Measurements from ENCODE around the gene GBP6.
"Not testable (repeated sequence)": the region's sequence is repeated elsewhere in the genome, so short reads cannot be mapped to it uniquely, and the experiment has no call there.

GBP6 gene

GRCh38 chr1:89378001-89378400 lies 14.1 kb downstream of the GBP6 start:
- no peak for DNase-seq

- no peak for DNase-seq
These were observed 17.8 kb downstream of the GBP6 start for GRCh38 chr1:89381618-89382017.

GRCh38 chr1:89382479-89382878 lies 18.6 kb downstream of the GBP6 start:
- no peak for DNase-seq

- no peak for DNase-seq
These were observed 19.3 kb downstream of the GBP6 start for GRCh38 chr1:89383185-89383584.

- DNase-seq, result no peak
These were observed 26.8 kb downstream of the GBP6 start for GRCh38 chr1:89390707-89391106.

GRCh38 chr1:89391686-89392085 lies 27.8 kb downstream of the GBP6 start:
- DNase-seq, result no peak

GRCh38 chr1:89394851-89395250 lies 31.0 kb downstream of the GBP6 start:
- no peak for DNase-seq

- no peak for DNase-seq
These were observed 33.0 kb downstream of the GBP6 start for GRCh38 chr1:89396902-89397301.

GRCh38 chr1:89405275-89405929 lies 41.5 kb downstream of the GBP6 start:
- no peak for DNase-seq

- DNase-seq, result no peak
These were observed 43.5 kb downstream of the GBP6 start for GRCh38 chr1:89407360-89407759.

GRCh38 chr1:89407768-89408167 lies 43.9 kb downstream of the GBP6 start:
- DNase-seq, result not testable (repeated sequence)

- DNase-seq, result no peak
These were observed 61.2 kb downstream of the GBP6 start for GRCh38 chr1:89425056-89425455.

- peak; percentile 86 for DNase-seq
These were observed 65.2 kb downstream of the GBP6 start for GRCh38 chr1:89429062-89429461.

- DNase-seq, result not testable (repeated sequence)
These were observed 65.8 kb downstream of the GBP6 start for GRCh38 chr1:89429681-89430080.

- no peak for DNase-seq
These were observed 69.6 kb downstream of the GBP6 start for GRCh38 chr1:89433421-89433820.

GRCh38 chr1:89434058-89434780 lies 70.4 kb downstream of the GBP6 start:
- not testable (repeated sequence) for DNase-seq
